Cerebellar cortex (tissue), 1 donor: ENCODE results near the gene SIAH3.

Experiments used
- DNase-seq: peaks from one replicate; pipeline ENCODE4 v3.0.0-alpha.2; 2015; ENCODE audit warnings: low spot score

SIAH3 gene

DNA sequence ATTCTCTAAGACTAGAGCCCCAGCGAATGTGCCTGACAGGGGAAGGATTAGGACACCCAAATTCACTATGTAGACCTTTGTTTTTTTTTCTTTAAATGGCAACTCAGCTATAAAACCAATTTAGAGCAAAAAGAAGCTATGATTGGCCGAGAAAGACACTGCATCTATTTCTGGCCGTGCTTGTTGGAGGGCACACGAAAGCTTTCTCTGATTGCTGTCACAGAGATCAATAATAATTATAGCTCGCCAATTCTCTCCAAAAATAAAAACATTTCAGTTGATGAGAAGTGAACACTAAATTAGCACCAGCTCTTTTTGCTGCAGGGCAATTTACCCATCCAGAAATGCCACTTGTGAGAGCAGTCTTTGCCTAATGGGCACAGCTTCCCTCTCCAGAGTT lies 118.2 kb downstream of the SIAH3 start:
- DNase-seq = no peak

- no peak for DNase-seq
Measured at GRCh38 chr13:45732916-45733315, 118.6 kb downstream of the SIAH3 start.

DNA sequence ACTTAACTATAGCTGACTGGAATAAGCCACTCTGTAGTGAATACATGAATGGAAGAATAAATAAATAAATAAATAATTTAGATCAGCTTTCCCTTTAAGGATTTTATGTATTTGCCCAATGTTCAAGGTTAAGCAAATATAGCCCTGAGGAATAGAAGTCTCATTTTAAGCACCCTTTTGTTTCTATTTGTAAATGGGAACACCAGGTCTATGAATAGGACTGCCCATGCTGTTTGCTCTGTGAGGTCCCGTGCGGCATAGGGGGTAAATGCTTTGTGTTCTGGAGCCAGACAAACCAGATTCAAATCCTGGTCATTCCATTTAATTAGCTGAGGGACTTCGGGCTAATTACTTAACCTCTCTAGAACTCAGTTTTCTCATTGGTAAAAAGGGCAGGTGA lies 120.1 kb downstream of the SIAH3 start:
- no peak for DNase-seq

- DNase-seq = no peak
Measured at GRCh38 chr13:45728759-45729158, 122.8 kb downstream of the SIAH3 start.
